ENCODE measurements around the gene D2HGDH.

DNA sequence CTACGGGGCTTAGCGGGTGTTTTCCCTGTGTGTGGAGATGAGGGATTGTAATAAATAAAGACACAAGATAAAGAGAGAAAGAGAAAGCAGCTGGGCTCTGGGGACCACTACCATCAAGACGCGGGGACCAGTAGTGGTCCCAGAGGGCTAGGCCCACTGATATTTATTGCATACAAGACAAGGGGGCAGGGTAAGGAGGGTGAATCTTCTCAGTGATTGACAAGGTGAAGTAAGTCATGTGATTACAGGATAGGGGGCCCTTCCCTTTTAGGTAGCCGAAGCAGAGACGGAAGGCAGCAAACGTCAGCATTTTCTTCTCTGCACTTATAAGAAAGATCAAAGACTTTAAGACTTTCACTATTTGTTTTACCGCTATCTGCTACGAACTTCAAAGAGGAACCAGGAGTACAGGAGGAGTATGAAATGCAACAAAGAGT is 37.7 kb downstream of the D2HGDH start:
- TF ChIP-seq, protein P1, sequence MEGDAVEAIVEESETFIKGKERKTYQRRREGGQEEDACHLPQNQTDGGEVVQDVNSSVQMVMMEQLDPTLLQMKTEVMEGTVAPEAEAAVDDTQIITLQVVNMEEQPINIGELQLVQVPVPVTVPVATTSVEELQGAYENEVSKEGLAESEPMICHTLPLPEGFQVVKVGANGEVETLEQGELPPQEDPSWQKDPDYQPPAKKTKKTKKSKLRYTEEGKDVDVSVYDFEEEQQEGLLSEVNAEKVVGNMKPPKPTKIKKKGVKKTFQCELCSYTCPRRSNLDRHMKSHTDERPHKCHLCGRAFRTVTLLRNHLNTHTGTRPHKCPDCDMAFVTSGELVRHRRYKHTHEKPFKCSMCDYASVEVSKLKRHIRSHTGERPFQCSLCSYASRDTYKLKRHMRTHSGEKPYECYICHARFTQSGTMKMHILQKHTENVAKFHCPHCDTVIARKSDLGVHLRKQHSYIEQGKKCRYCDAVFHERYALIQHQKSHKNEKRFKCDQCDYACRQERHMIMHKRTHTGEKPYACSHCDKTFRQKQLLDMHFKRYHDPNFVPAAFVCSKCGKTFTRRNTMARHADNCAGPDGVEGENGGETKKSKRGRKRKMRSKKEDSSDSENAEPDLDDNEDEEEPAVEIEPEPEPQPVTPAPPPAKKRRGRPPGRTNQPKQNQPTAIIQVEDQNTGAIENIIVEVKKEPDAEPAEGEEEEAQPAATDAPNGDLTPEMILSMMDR (IDR thresholded peaks at IDR 0.05) = no peak
- TF ChIP-seq POLR2A (IDR thresholded peaks at IDR 0.05) = no peak
